ENCODE data around the gene NEDD4L. TPM values are rescaled to one million over a fixed set of nuclear protein-coding genes. Genes with fewer than 3 reads are reported as not detected.

The NEDD4L gene
- total and polyA plus RNA-seq, 10 of the 15 experiments (the other 5 are each of a cell fraction or from before 2014, with no cell fraction given) = 7.4 to 24.0 (median 17.7) TPM

- TF ChIP-seq GATAD2B (conservative IDR thresholded peaks at IDR 0.05; ENCODE audit: low read depth) (0 out of 2 replicates have a peak, but pooled peaks have one; percentile 13), CEBPB (IDR thresholded peaks at IDR 0.05; ENCODE audit: borderline replicate concordance in 1 of 2, low read depth in 2 of 2, low read length in 2 of 2) (no peak), RFX5 (IDR thresholded peaks at IDR 0.05; ENCODE audit: low read depth, low read length) (no peak), POLR2A (IDR thresholded peaks at IDR 0.05; ENCODE audit: low read depth, low read length) (no peak), FOXM1 (IDR thresholded peaks at IDR 0.05; ENCODE audit: low read depth, low read length) (no peak), PAX8 (IDR thresholded peaks at IDR 0.05) (no peak), CREB1 (IDR thresholded peaks at IDR 0.05; ENCODE audit: low read depth) (no peak), IKZF2 (IDR thresholded peaks at IDR 0.05) (peak in 1 of 2 experiments; percentile 34; a peak in 1 of 4 replicates), POLR2AphosphoS2 (IDR thresholded peaks at IDR 0.05; ENCODE audit: low read depth, low read length) (no peak), BHLHE40 (IDR thresholded peaks at IDR 0.05; ENCODE audit: borderline replicate concordance in 1 of 2, low read depth in 2 of 2, low read length in 1 of 2) (peak in 1 of 2 experiments; percentile 69; a peak in 2 of 4 replicates), EED (IDR thresholded peaks at IDR 0.05; ENCODE audit: low read depth) (peak; percentile 67), MEF2A (IDR thresholded peaks at IDR 0.05; ENCODE audit: insufficient read depth, low read depth, low read length) (no peak), NR2F1 (conservative IDR thresholded peaks at IDR 0.05) (peak; percentile 85), SUZ12 (IDR thresholded peaks at IDR 0.05; ENCODE audit: unreplicated experiment) (no peak), IKZF1 (conservative IDR thresholded peaks at IDR 0.05) (peak; percentile 59)
These were observed 179.8 kb downstream of the NEDD4L start (continued) for GRCh38 chr18:58223717-58224424.
